Measurements from ENCODE around the gene MGAT5. TPM values are rescaled to one million over a fixed set of nuclear protein-coding genes. Genes with fewer than 3 reads are reported as not detected.

MGAT5 gene
- total RNA-seq, 1 experiment from 2014 or later: 22.1 TPM

DNA sequence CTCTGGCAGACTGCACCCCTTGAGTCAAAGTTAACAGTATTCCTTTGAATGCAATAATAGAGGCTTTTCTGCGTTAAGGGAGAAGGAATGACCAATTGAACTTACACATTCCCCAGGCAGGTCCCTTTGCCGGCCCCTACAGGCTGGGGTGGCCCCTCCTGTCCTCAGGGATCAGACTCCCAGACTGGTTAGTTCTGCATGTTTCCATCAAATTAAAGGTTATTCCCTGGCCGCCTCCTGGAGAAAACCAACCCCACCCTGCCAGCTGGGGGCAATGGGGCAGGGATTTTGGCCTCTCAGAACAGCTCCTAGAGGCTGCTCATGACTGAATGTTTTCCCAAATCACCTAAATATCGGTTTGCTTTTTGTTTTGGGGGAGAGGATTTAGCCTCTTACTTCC, 199.6 kb downstream of the MGAT5 start:
- Histone ChIP-seq H3K27me3 (replicated peaks; ENCODE audit: control insufficient read depth, insufficient read depth, low read length) (no peaks in the 10 kb centered on the region), H3K36me3 (ENCODE audit: control insufficient read depth, insufficient read depth, low read length) (no peaks in the 10 kb centered on the region; the same call in 1 of the 2 replicates), H3K4me3 (ENCODE audit: low read depth, low read length) (no peak overlapping the region), H3K9me3 (no peaks in the 10 kb centered on the region), H3K4me1 (peaks cover 3% of the 10 kb centered on the region; the same call in 1 of the 2 replicates)
- TF ChIP-seq, protein P1, sequence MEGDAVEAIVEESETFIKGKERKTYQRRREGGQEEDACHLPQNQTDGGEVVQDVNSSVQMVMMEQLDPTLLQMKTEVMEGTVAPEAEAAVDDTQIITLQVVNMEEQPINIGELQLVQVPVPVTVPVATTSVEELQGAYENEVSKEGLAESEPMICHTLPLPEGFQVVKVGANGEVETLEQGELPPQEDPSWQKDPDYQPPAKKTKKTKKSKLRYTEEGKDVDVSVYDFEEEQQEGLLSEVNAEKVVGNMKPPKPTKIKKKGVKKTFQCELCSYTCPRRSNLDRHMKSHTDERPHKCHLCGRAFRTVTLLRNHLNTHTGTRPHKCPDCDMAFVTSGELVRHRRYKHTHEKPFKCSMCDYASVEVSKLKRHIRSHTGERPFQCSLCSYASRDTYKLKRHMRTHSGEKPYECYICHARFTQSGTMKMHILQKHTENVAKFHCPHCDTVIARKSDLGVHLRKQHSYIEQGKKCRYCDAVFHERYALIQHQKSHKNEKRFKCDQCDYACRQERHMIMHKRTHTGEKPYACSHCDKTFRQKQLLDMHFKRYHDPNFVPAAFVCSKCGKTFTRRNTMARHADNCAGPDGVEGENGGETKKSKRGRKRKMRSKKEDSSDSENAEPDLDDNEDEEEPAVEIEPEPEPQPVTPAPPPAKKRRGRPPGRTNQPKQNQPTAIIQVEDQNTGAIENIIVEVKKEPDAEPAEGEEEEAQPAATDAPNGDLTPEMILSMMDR (IDR thresholded peaks at IDR 0.05; ENCODE audit: insufficient read depth in 1 of 2, low read depth in 1 of 2, low read length in 1 of 2, severe bottlenecking in 1 of 2, unreplicated experiment in 1 of 2): no peak
- DNase-seq: peak in 1 of 2 experiments; percentile 9
- POLR2A ChIA-PET: no interaction called here
- Mint-ChIP-seq H3K27ac (ENCODE audit: unreplicated experiment) (no peak overlapping the region), H3K9me3 (ENCODE audit: unreplicated experiment) (no peaks in the 10 kb centered on the region), H3K27me3 (ENCODE audit: insufficient read depth, unreplicated experiment) (no peaks in the 10 kb centered on the region), H3K4me3 (ENCODE audit: unreplicated experiment) (no peak overlapping the region), H3K36me3 (ENCODE audit: insufficient read depth, unreplicated experiment) (peaks cover 19% of the 10 kb centered on the region), H3K4me1 (ENCODE audit: low read depth, unreplicated experiment) (peaks cover 7% of the 10 kb centered on the region)
- CTCF ChIA-PET: no interaction called here
- BruUV-seq (replicated peaks): no TSS peak
- intact Hi-C loops (cut with micrococcal nuclease; ENCODE audit: unreplicated experiment): loop anchor here (5.0 kb wide), 2 partner anchors 61 to 566 kb away; no protein-coding TSS in a partner anchor

DNA sequence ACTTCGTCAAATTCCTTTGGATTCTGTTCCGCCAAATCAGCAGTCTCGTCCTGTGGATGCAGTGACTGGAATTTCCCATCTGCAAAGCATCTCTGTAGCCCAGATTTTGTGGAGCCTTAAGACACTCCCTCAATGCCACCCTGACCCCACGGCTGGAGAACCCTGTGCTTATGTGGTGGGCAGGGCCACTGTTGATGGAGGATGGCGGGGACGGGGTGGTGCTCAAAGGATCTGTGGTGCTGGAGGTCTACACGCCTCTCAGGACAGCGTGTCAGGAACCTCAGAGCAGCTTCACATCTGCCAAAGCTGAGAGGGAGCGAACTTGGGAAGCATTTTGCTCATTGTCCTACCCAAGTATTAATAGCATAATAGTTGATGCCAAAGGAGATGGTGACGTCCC, 200.1 kb downstream of the MGAT5 start:
- TF ChIP-seq, protein P1 (IDR thresholded peaks at IDR 0.05; ENCODE audit: insufficient read depth in 1 of 2, low read depth in 1 of 2, low read length in 1 of 2, severe bottlenecking in 1 of 2, unreplicated experiment in 1 of 2): no peak
- Histone ChIP-seq H3K36me3 (ENCODE audit: control insufficient read depth, insufficient read depth, low read length) (no peaks in the 10 kb centered on the region; the same call in 1 of the 2 replicates), H3K4me1 (peaks cover 3% of the 10 kb centered on the region; the same call in 1 of the 2 replicates), H3K4me3 (ENCODE audit: low read depth, low read length) (no peak overlapping the region), H3K9me3 (no peaks in the 10 kb centered on the region), H3K27me3 (replicated peaks; ENCODE audit: control insufficient read depth, insufficient read depth, low read length) (no peaks in the 10 kb centered on the region)
- H3K4me3 Mint-ChIP-seq (ENCODE audit: unreplicated experiment): no peak overlapping the region
- H3K4me1 Mint-ChIP-seq (ENCODE audit: low read depth, unreplicated experiment): peaks cover 7% of the 10 kb centered on the region
- H3K36me3 Mint-ChIP-seq (ENCODE audit: insufficient read depth, unreplicated experiment): peaks cover 19% of the 10 kb centered on the region
- BruUV-seq (replicated peaks): no TSS peak
- no peaks in the 10 kb centered on the region for H3K9me3 Mint-ChIP-seq (ENCODE audit: unreplicated experiment)
- DNase-seq: peak in 1 of 2 experiments; percentile 9
- CTCF ChIA-PET: no interaction called here
- H3K27ac Mint-ChIP-seq (ENCODE audit: unreplicated experiment): no peak overlapping the region
- intact Hi-C loops (cut with micrococcal nuclease; ENCODE audit: unreplicated experiment): loop anchor here (5.0 kb wide), 2 partner anchors 62 to 567 kb away; no protein-coding TSS in a partner anchor
- POLR2A ChIA-PET: no interaction called here
- no peaks in the 10 kb centered on the region for H3K27me3 Mint-ChIP-seq (ENCODE audit: insufficient read depth, unreplicated experiment)

DNA sequence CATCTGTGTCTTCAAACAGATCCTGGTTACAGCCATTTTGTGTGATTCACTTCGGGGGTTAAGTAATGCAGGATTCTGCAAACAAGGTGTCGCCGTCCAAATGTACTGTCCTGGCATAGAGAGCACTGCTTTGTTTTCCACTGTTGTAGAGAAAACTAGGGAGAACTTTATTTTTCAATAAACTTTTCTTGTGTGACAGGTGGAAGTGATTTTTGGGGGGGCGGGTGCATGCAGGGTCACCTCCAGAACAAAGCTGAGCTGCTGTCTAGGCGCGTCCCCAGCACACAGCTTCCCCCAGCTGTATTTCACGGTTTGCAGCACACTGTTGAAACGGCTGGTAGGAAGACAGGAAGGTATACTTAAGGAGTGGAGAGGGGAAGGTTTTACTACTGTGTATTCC, 200.6 kb downstream of the MGAT5 start:
- H3K36me3 ChIP-seq (ENCODE audit: control insufficient read depth, insufficient read depth, low read length): no peaks in the 10 kb centered on the region; the same call in 1 of the 2 replicates
- ChIA-PET CTCF (interaction anchor here (0.7 kb wide), 1 partner anchor 223 kb away, joined by 3 read pairs; no protein-coding TSS in a partner anchor), POLR2A (no interaction called here)
- TF ChIP-seq, protein P1 (IDR thresholded peaks at IDR 0.05; ENCODE audit: insufficient read depth in 1 of 2, low read depth in 1 of 2, low read length in 1 of 2, severe bottlenecking in 1 of 2, unreplicated experiment in 1 of 2): no peak
- intact Hi-C loops (cut with micrococcal nuclease; ENCODE audit: unreplicated experiment): loop anchor here (5.0 kb wide), 2 partner anchors 62 to 567 kb away; no protein-coding TSS in a partner anchor
- H3K27me3 ChIP-seq (replicated peaks; ENCODE audit: control insufficient read depth, insufficient read depth, low read length): no peaks in the 10 kb centered on the region
- Mint-ChIP-seq H3K27me3 (ENCODE audit: insufficient read depth, unreplicated experiment) (no peaks in the 10 kb centered on the region), H3K4me3 (ENCODE audit: unreplicated experiment) (no peak overlapping the region), H3K36me3 (ENCODE audit: insufficient read depth, unreplicated experiment) (peaks cover 19% of the 10 kb centered on the region), H3K4me1 (ENCODE audit: low read depth, unreplicated experiment) (peaks cover 7% of the 10 kb centered on the region), H3K27ac (ENCODE audit: unreplicated experiment) (no peak overlapping the region), H3K9me3 (ENCODE audit: unreplicated experiment) (no peaks in the 10 kb centered on the region)
- H3K4me3 ChIP-seq (ENCODE audit: low read depth, low read length): no peak overlapping the region
- DNase-seq: peak in 1 of 2 experiments; percentile 7
- H3K4me1 ChIP-seq: peaks cover 3% of the 10 kb centered on the region; the same call in 1 of the 2 replicates
- H3K9me3 ChIP-seq: no peaks in the 10 kb centered on the region
- no TSS peak for BruUV-seq (replicated peaks)

Data from Caco-2 (cell line).